HG03039 (cell line): ENCODE results near the gene HJURP.

ENCODE experiments used
- ATAC-seq: cut with Tn5 transposase; IDR thresholded peaks from one replicate; pipeline ENCODE4 v1.9.1; 2021; ENCODE audit warnings: mild to moderate bottlenecking, moderate library complexity; ENCODE audit not compliant: unreplicated experiment

HJURP gene

DNA sequence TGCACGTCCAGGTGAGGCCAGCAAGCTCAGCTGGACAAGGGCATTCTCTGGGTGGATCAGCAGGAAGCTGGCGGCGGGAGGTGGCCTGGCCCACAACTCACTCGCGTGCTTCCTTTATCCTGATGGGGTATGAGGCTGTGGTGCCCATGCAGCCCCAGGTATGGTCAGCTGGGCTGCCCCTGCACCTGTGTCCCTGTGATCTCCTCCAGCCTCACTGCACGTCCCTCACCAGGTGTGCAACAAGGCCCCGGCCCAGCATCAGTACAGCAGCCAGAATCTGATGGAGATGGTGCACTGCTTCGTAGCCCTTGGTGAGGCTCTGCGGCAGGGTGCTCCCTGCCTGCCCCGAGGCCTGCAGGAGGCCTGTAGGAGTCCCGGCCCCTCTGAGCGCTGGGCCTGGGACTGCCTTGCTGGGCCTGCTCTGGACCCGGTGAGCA is 58.6 kb downstream of the HJURP start:
- no peak for ATAC-seq

DNA sequence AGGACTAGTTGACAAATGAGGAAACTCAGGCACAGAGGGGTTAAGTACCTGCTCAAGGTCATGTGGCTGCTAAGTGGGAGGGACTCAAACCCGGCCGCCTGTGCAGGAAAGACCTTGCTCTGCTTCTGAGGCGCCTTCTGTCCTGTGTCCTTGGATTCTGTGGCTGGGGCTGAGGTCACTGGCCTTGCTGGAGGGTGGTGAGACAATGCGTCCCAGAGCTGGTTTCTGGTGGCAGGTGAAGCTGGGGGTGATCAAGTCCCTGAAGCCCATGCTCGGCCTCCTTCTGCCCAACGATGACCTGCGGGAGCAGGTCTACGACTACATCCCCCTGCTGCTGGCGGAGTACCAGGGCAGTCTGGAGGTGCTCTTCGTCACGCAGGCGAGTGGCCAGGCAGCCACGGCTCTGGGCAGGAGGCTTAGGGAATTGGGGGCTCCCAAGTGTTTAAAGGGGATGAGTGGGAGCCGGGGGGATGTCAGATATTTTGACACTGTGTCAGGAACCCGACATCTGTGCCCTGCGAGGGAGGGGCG is 60.1 kb downstream of the HJURP start:
- no peak for ATAC-seq

DNA sequence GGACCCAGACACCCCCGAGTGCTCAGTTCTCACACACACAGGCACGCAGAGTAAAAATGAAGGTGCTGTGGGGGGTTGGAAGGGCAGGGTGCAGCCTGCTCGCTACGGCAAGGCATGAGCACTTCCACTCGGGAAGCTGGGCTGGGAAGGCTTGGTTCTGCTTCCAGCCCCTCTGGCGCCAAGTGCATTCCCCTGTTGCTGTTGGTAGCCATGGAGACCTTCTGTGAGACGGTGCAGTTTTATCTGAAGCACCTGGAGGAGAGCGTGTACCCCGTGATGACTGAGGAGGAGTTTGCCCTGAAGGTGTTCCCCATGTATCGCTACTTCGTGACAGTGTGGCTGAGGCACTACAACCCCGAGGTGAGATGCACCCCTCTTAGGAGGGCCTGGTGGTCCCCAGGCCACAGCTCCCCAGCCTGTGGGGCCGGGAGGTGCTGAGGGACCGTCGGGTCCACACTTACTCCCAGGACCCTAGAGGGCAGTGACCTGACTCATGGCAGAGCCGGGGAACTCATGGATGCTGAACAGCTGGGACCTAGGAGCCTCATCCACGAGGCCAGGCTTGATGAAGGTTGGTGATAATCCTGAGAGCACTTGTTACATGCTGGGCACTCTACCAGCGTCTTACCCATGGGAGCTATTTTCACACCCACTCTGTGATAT is 60.7 kb downstream of the HJURP start:
- ATAC-seq: no peak

DNA sequence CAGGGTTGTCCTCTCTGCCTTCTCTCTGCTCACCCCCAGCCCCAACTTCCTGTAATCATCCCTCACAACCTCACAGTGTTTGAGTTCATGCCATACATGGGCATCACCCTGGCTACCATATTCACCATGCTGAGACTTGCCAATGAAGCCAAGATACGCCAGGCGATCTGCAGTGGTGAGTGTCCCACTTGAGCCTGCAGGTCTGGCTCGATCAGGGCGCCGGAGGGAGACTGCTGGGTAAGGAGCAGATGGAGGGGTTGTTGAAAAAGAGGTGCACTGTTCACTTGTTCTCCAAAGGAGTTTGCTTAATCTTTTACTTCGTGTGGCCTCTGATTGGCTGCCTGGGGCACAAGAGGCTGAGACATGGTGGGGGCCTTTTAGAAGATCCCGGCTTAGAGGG is 61.6 kb downstream of the HJURP start:
- ATAC-seq: no peak

DNA sequence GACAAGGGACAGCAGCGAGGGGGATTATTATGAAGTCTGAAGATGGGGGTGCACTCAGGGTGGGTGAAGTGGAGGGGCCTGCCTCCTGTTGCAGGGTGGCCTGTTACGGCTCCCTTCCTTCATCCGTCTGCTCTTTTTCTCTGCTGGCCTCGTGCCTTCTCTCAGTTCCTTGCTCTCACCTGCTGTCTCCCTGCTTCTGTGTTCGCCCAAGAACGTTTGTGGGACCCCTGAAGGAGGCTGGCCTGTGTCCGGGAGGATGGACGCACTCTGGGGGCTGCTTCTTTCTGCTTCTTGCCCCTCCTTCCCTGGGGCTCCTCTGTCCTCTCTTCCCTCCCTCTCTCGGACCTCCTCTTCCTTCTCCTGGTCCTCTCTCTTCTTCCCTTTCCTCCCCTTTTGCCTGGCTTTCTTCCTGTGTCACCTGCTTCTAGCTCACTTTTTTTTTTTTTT is 62.4 kb downstream of the HJURP start:
- ATAC-seq: no peak

DNA sequence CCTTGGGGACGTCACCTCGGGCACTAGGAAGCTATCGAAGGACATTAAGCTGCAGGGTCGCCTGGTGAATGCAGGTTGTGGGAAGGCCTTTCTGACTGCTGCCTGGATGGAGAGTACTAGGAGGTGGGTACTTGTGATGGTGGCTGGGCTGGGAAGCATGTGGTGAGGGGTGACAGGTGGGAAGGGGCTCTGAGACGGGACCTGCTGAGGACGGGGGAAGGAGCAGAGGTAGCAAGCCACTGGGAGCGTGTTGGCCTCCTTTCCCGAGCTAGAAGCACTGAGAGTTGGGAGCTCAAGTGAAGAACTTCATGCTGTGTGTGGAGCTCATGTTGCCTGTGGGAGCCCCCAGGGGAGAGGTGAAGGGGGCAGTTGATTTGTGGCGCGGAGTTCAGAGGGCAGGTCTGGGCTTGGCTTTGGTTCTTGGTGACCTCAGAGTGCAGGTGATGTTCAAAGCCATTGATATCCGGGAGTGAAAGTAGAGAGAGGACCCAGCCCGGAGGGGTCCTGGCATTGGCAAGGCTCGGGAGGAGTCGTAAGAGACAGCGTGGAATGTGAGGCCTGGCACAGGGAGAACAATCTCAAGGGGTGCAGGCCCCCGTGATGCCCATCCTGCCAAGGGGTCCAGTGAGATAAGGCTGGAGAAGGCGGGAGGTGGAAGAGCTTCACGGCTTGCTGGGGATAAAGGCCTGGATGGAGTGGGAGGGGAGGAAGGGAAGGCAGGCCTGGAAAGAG is 63.0 kb downstream of the HJURP start:
- ATAC-seq: no peak

DNA sequence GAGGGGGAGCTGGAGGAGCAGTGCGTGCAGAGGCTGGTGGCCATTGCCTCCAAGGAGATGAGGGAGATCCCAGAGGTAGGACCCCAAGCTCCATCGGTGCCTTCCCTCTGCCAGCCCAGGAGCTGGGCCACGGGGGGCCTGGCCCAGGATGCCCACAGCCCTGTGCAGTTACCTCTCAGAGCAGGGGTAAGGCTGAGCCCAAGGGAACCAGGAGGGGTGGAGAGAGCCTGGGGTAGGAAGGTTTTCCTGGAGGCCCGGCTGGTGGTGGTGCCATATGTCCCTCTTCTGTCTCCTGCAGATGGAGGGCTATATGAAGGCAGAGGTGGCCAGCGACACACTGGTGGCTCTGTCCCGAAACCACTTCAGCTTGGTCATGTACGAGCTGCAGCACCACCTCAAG is 64.8 kb downstream of the HJURP start:
- ATAC-seq: no peak
